Measurements from ENCODE around the gene NUP98. TPM values are rescaled to one million over a fixed set of nuclear protein-coding genes. Genes with fewer than 3 reads are reported as not detected.

The NUP98 gene
- total RNA-seq, 1 experiment from 2014 or later = 82.4 TPM

DNA sequence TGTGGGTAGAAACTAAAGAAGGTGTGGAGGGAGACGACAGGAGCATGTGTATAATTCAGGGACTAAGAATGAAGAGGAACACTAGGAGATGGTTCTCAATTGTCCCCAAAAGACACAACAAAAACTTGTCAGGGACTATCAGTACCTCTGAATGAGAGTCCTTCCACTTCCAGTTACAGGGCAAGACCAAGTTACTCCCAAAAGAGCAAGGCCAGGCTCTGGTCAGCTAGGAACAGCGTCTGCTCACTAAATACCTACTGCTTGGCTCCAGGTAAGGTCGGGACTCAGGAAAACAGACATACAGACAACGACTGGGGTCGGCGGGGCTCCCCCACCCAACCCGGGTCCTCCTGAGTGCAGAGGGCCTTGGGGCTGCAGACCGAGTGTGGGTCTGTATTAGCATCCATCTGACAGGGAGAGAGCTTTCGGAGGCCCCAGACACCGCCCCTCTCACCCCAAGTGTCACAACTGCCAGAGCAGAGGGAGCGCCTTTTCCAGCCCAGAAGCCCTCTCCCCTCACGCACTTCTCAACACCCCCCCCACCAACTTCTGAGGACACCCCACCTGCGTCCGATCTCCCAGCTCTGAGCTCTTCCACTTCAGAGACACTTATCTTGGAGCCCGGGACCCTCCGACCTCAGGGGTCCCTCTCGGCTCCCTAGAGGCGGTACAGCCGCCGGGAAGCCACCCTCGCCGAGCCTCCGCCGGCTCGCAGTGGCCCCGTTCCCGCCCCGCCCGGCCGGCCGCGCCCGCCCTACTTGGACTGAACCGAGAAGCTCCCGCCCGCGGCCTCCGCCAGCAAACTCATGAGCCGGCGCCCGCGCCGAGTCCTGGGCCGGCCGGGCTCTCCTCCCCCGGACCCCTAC lies 42.9 kb upstream of the NUP98 start:
- Histone ChIP-seq H3K4me3 (ENCODE audit: low read depth, low read length, poor library complexity, severe bottlenecking) (peak overlapping the region; percentile 80), H3K4me1 (ENCODE audit: insufficient read depth, low read length, poor library complexity, severe bottlenecking) (no peaks in the 10 kb centered on the region), H3K36me3 (ENCODE audit: insufficient read depth, low read length, poor library complexity, severe bottlenecking) (no peaks in the 10 kb centered on the region), H3K9me3 (ENCODE audit: low read depth, low read length, poor library complexity, severe bottlenecking) (no peaks in the 10 kb centered on the region), H3K27ac (ENCODE audit: low read depth, low read length, poor library complexity, severe bottlenecking) (peak overlapping the region; percentile 75), H3K27me3 (replicated peaks; ENCODE audit: insufficient read depth, low read depth, low read length, poor library complexity) (no peaks in the 10 kb centered on the region)
- ChIA-PET CTCF (interaction anchor here (1.0 to 2.9 kb wide), 3 partner anchors 9 to 233 kb away, joined by 3 to 21 read pairs (median 4); partner anchors contain the start of gene STIM1), POLR2A (ENCODE audit: low non-redundant PET) (no interaction called here)
- no TSS peak for BruUV-seq (replicated peaks)
- intact Hi-C loops (cut with micrococcal nuclease; ENCODE audit: unreplicated experiment) = no loop called here
- no peak for DNase-seq (ENCODE audit: low spot score)
- TF ChIP-seq, protein P1, sequence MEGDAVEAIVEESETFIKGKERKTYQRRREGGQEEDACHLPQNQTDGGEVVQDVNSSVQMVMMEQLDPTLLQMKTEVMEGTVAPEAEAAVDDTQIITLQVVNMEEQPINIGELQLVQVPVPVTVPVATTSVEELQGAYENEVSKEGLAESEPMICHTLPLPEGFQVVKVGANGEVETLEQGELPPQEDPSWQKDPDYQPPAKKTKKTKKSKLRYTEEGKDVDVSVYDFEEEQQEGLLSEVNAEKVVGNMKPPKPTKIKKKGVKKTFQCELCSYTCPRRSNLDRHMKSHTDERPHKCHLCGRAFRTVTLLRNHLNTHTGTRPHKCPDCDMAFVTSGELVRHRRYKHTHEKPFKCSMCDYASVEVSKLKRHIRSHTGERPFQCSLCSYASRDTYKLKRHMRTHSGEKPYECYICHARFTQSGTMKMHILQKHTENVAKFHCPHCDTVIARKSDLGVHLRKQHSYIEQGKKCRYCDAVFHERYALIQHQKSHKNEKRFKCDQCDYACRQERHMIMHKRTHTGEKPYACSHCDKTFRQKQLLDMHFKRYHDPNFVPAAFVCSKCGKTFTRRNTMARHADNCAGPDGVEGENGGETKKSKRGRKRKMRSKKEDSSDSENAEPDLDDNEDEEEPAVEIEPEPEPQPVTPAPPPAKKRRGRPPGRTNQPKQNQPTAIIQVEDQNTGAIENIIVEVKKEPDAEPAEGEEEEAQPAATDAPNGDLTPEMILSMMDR (conservative IDR thresholded peaks at IDR 0.05; ENCODE audit: low read depth, low read length) = no peak
- TF ChIP-seq EZH2 (IDR thresholded peaks at IDR 0.05; ENCODE audit: borderline replicate concordance, low read depth, low read length, poor library complexity, severe bottlenecking) = no peak

DNA sequence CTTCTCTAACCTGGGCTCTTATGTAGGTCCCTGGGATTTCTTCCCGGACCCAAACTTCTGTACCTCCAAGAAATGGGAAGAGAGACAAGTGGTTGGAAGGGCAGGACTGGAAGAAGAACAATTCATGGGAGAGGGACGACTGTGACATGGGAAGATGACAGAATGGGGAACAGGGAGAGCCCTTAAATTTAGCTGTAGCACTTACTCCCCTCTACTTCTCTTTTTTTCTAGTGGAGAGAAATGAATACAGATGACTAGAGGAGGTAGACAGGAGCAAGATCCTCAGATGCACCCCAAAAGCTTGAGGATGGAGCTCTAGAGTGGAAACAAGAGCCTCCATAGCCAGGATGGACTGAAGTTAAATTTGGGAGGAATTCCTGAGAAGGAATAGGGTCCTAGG lies 41.1 kb upstream of the NUP98 start:
- Histone ChIP-seq H3K36me3 (ENCODE audit: insufficient read depth, low read length, poor library complexity, severe bottlenecking) (no peaks in the 10 kb centered on the region), H3K4me1 (ENCODE audit: insufficient read depth, low read length, poor library complexity, severe bottlenecking) (no peaks in the 10 kb centered on the region), H3K9me3 (ENCODE audit: low read depth, low read length, poor library complexity, severe bottlenecking) (no peaks in the 10 kb centered on the region), H3K27me3 (replicated peaks; ENCODE audit: insufficient read depth, low read depth, low read length, poor library complexity) (no peaks in the 10 kb centered on the region), H3K27ac (ENCODE audit: low read depth, low read length, poor library complexity, severe bottlenecking) (no peak overlapping the region), H3K4me3 (ENCODE audit: low read depth, low read length, poor library complexity, severe bottlenecking) (no peak overlapping the region)
- TF ChIP-seq EZH2 (IDR thresholded peaks at IDR 0.05; ENCODE audit: borderline replicate concordance, low read depth, low read length, poor library complexity, severe bottlenecking) = no peak
- TF ChIP-seq, protein P1 (conservative IDR thresholded peaks at IDR 0.05; ENCODE audit: low read depth, low read length) = no peak
- intact Hi-C loops (cut with micrococcal nuclease; ENCODE audit: unreplicated experiment) = no loop called here
- no TSS peak for BruUV-seq (replicated peaks)
- POLR2A ChIA-PET (ENCODE audit: low non-redundant PET) = no interaction called here
- DNase-seq (ENCODE audit: low spot score) = no peak
- CTCF ChIA-PET = no interaction called here

DNA sequence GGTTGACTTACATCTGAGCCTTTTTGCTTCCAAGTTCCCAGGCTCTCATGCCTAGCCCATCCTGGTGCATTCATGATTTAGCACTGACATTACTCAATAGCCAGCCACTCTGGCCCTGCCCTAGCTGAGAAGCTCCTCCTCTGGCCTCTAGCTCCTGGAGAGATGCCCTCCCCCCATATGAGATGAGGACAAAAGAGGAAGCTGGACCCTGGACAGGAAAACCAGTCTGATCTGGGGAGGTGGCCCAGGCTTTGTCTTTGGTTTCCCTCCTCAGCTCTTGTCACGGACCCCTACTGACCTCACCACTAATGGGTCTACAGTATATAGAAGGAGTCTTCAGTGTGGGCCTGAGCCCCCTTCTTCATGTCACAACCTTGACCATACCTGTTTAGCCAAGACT lies 40.4 kb upstream of the NUP98 start:
- Histone ChIP-seq H3K36me3 (ENCODE audit: insufficient read depth, low read length, poor library complexity, severe bottlenecking) (no peaks in the 10 kb centered on the region), H3K27me3 (replicated peaks; ENCODE audit: insufficient read depth, low read depth, low read length, poor library complexity) (no peaks in the 10 kb centered on the region), H3K4me1 (ENCODE audit: insufficient read depth, low read length, poor library complexity, severe bottlenecking) (no peaks in the 10 kb centered on the region), H3K9me3 (ENCODE audit: low read depth, low read length, poor library complexity, severe bottlenecking) (no peaks in the 10 kb centered on the region), H3K4me3 (ENCODE audit: low read depth, low read length, poor library complexity, severe bottlenecking) (no peak overlapping the region), H3K27ac (ENCODE audit: low read depth, low read length, poor library complexity, severe bottlenecking) (no peak overlapping the region)
- DNase-seq (ENCODE audit: low spot score) = no peak
- intact Hi-C loops (cut with micrococcal nuclease; ENCODE audit: unreplicated experiment) = no loop called here
- BruUV-seq (replicated peaks) = no TSS peak
- CTCF ChIA-PET = no interaction called here
- TF ChIP-seq EZH2 (IDR thresholded peaks at IDR 0.05; ENCODE audit: borderline replicate concordance, low read depth, low read length, poor library complexity, severe bottlenecking) = no peak
- TF ChIP-seq, protein P1 (conservative IDR thresholded peaks at IDR 0.05; ENCODE audit: low read depth, low read length) = no peak
- POLR2A ChIA-PET (ENCODE audit: low non-redundant PET) = no interaction called here

All from A673 (cell line).